ENCODE measurements around the gene WDR87. TPM values are rescaled to one million over a fixed set of nuclear protein-coding genes. Genes with fewer than 3 reads are reported as not detected.

The WDR87 gene
- polyA plus RNA-seq, 2 of the 4 experiments (the other 2 are of a cell fraction), result not detected

- WGBS (ENCODE audit: missing lambda C conversion rate), result 80% methylated on average over 8 of the region's 8 CpGs
- no peak for ATAC-seq
- peaks cover 40% of the 10 kb centered on the region for H3K4me1 ChIP-seq
- peaks cover 5% of the 10 kb centered on the region for H3K9me3 ChIP-seq
- H3K4me3 ChIP-seq, result no peak overlapping the region
- no peak overlapping the region for H3K27ac ChIP-seq
- H3K4me2 ChIP-seq, result no peak overlapping the region
- ChIA-PET CTCF (no interaction called here), POLR2A (no interaction called here)
- TF ChIP-seq FOSL2 (IDR thresholded peaks at IDR 0.05), result no peak
- TF ChIP-seq FOSL2 (CRISPR knock-in tag; IDR thresholded peaks at IDR 0.05), result 0 out of 2 replicates have a peak, but pooled peaks have one; percentile 23
- no peak for TF ChIP-seq ZNF302 (CRISPR knock-in tag; IDR thresholded peaks at IDR 0.05)
- FAIRE-seq, result peak; percentile 32
- DNase-seq (ENCODE audit: low read depth in 1 of 2, low spot score in 1 of 2), result no peak
Observed at GRCh38 chr19:37955986-37956385, 49.6 kb upstream of the WDR87 start.

GRCh38 chr19:37954421-37954874, 48.1 kb upstream of the WDR87 start:
- ATAC-seq (no peak), DNase-seq (ENCODE audit: low read depth in 1 of 2, low spot score in 1 of 2) (no peak), FAIRE-seq (no peak)
- peaks cover 46% of the 10 kb centered on the region for H3K4me1 ChIP-seq
- no peak overlapping the region for H3K4me2 ChIP-seq
- CTCF ChIA-PET, result interaction anchor here (0.5 to 2.2 kb wide), 10 partner anchors 9 to 493 kb away, joined by 3 to 20 read pairs (median 4); no protein-coding TSS in a partner anchor
- H3K27ac ChIP-seq, result 0 out of 6 replicates have a peak overlapping the region, but pooled peaks of 1 of the 2 experiments have one; percentile 1
- no peak for TF ChIP-seq POLR2AphosphoS2 (conservative IDR thresholded peaks at IDR 0.05; ENCODE audit: low read length)
- no peak for TF ChIP-seq CHD4 (IDR thresholded peaks at IDR 0.05; ENCODE audit: borderline replicate concordance)
- no peak for TF ChIP-seq HDAC2 (IDR thresholded peaks at IDR 0.05)
- no peak for TF ChIP-seq CEBPB (IDR thresholded peaks at IDR 0.05)
- no peak for TF ChIP-seq RFX5 (IDR thresholded peaks at IDR 0.05)
- TF ChIP-seq MAZ (IDR thresholded peaks at IDR 0.05; ENCODE audit: borderline replicate concordance, low read depth, low read length), result no peak
- no peak for TF ChIP-seq HOXB5 (CRISPR knock-in tag; IDR thresholded peaks at IDR 0.05)
- no peak for TF ChIP-seq HOXA7 (CRISPR knock-in tag; IDR thresholded peaks at IDR 0.05)
- no peak for TF ChIP-seq EHF (CRISPR knock-in tag; IDR thresholded peaks at IDR 0.05)
- TF ChIP-seq GATA3 (IDR thresholded peaks at IDR 0.05; ENCODE audit: borderline replicate concordance), result no peak
- no peak for TF ChIP-seq USF2 (IDR thresholded peaks at IDR 0.05)
- no peak for TF ChIP-seq HES2 (IDR thresholded peaks at IDR 0.05)
- no peak for TF ChIP-seq FOXS1 (CRISPR knock-in tag; IDR thresholded peaks at IDR 0.05)
- no peak for TF ChIP-seq EHMT2 (IDR thresholded peaks at IDR 0.05; ENCODE audit: low read depth)
- no peak for TF ChIP-seq REST (IDR thresholded peaks at IDR 0.05)
- no peak for TF ChIP-seq ZSCAN20 (CRISPR knock-in tag; IDR thresholded peaks at IDR 0.05)
- TF ChIP-seq PHF8 (IDR thresholded peaks at IDR 0.05; ENCODE audit: borderline replicate concordance, low read depth), result no peak
- TF ChIP-seq KDM5A (IDR thresholded peaks at IDR 0.05), result no peak
- no peak for TF ChIP-seq FOSL2 (IDR thresholded peaks at IDR 0.05)
- TF ChIP-seq FOSL2 (CRISPR knock-in tag; IDR thresholded peaks at IDR 0.05), result no peak
- H3K9me3 ChIP-seq, result no peaks in the 10 kb centered on the region
- POLR2A ChIA-PET, result no interaction called here
- WGBS (ENCODE audit: missing lambda C conversion rate), result 94% methylated on average over 10 of the region's 10 CpGs
- H3K4me3 ChIP-seq, result no peak overlapping the region
